ENCODE results near the gene GCG. TPM values are rescaled to one million over a fixed set of nuclear protein-coding genes. Genes with fewer than 3 reads are reported as not detected.

Gene GCG
- total RNA-seq, 1 donor from 2014 or later, result not detected

DNA sequence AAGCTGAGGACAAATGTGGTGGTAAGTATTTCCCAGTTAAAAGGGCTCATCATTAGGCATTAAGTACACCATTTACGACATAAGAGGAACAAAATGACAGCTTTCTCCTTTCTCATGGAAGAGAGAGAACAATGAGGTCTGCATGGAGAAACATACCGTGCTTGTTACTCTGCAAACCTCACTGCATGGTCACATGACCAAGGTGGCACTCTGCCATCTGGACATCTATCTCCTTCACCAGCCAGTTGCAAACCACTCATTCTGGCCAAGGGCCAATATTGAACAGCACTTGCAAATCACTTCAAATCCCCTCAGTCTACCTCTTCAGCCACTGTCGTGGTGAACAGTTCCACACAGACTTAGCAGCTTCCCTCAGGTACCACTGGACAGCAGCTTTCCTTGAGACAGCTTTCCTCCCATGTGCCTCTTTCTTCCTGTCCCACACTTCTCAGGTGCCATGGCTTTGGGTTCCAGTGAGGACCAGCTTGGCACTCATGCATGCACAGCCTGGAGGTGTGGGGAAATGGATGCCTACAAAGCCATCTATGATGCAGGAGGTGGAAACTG, 48.5 kb downstream of the GCG start:
- no peaks in the 10 kb centered on the region for H3K4me1 ChIP-seq
- no peak for DNase-seq (ENCODE audit: low spot score in 2 of 2)
- H3K27ac ChIP-seq, result no peak overlapping the region
- no peak overlapping the region for H3K4me3 ChIP-seq
- no peak for TF ChIP-seq CTCF (IDR thresholded peaks at IDR 0.05)
- H3K27me3 ChIP-seq, result no peaks in the 10 kb centered on the region
- H3K36me3 ChIP-seq, result no peaks in the 10 kb centered on the region
- H3K9me3 ChIP-seq, result no peaks in the 10 kb centered on the region
- intact Hi-C loops (cut with DNase I), result no loop called here

GRCh38 chr2:162100579-162100978, 51.5 kb downstream of the GCG start:
- no peak overlapping the region for H3K27ac ChIP-seq
- intact Hi-C loops (cut with DNase I), result no loop called here
- no peaks in the 10 kb centered on the region for H3K27me3 ChIP-seq
- no peak for DNase-seq (ENCODE audit: low spot score in 2 of 2)
- TF ChIP-seq CTCF (IDR thresholded peaks at IDR 0.05), result no peak
- H3K36me3 ChIP-seq, result no peaks in the 10 kb centered on the region
- no peak overlapping the region for H3K4me3 ChIP-seq
- no peaks in the 10 kb centered on the region for H3K4me1 ChIP-seq
- H3K9me3 ChIP-seq, result no peaks in the 10 kb centered on the region

DNA sequence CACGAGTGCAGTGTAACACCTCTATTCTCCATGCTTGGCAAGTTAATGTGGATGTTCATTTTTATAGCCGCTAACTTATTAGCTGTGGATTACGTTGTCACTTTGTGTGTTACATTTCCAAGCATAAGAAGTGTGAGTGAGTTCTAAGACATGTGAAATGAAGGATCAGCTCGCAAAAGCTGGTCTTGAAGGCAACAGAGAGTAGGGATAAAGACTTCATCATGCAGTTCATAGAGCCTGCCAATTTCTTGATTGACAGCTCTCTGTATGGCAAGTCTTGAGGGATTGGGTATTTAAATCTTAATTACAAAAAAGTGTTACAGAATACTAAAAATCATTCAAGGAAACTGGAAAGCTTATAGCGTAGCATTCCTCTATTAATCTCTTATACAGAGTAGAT, 52.2 kb downstream of the GCG start:
- no peak for DNase-seq (ENCODE audit: low spot score in 2 of 2)
- H3K27me3 ChIP-seq, result no peaks in the 10 kb centered on the region
- H3K4me3 ChIP-seq, result no peak overlapping the region
- H3K27ac ChIP-seq, result no peak overlapping the region
- intact Hi-C loops (cut with DNase I), result no loop called here
- no peaks in the 10 kb centered on the region for H3K36me3 ChIP-seq
- no peaks in the 10 kb centered on the region for H3K4me1 ChIP-seq
- no peak for TF ChIP-seq CTCF (IDR thresholded peaks at IDR 0.05)
- no peaks in the 10 kb centered on the region for H3K9me3 ChIP-seq

Other genes with a start within 250 kb of the GCG start
- 1.7 TPM for gene DPP4, start 78.0 kb downstream of the GCG start, total RNA-seq
- gene FAP, start 91.2 kb upstream of the GCG start, total RNA-seq, result 16.7 TPM
- gene IFIH1, start 166.4 kb upstream of the GCG start, total RNA-seq, result 11.8 TPM
- 45.1 TPM for gene GCA, start 191.9 kb upstream of the GCG start, total RNA-seq